Activated CD8-positive, alpha-beta memory T cell treated with anti-CD3 and anti-CD28 coated beads, Interleukin-2, amount 50 U/mL, for 24 hours (primary cell): ENCODE results near the gene UPF1.
"Not testable (repeated sequence)": the region's sequence is repeated elsewhere in the genome, so short reads cannot be mapped to it uniquely, and the experiment has no call there.

ENCODE experiments used
- DNase-seq: peaks from one replicate; pipeline ENCODE4 v3.0.0-alpha.2; 2020; ENCODE audit errors: extremely low read depth

UPF1 gene

DNA sequence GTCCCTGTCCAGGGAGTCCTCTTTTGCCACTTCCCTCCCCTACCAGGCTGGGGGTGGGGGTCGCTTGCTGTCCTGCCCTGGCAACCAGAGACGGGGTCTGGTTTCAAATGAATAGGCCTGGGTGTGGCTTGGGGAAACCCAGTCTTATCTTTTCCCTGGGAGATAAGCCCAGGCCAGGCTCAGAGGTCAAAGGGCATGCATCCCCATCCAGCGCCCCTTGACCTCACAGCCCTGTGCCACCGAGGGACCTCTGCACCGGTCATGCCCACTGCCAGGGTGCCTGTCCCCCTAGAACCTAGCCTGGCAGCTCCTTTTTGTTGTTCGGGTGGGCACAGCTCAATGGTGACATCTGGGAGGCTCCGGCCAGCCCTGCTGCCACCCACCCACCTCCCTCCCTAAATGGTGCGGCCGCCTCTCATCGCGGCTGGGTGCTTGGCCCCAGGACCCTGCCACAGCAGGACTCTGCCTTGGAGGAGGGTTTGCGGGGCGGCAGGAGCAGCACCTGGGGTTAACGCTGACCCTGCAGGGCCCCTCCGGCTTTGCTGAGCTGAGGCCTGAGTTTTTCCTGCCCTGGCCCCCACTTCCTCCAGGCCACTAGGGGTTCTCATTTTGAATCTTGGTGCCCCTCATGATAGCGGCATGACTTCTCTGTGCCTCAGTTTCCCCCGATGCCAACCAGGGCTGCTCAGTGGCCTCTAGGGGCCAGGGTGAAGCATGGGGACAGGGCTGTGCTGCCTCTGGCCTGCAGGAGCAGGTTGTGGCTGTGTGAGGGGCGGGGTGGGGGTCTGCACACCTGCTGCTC is 67.0 kb downstream of the UPF1 start:
- no peak for DNase-seq

- no peak for DNase-seq
These were observed 68.1 kb downstream of the UPF1 start for GRCh38 chr19:18899624-18900560.

DNA sequence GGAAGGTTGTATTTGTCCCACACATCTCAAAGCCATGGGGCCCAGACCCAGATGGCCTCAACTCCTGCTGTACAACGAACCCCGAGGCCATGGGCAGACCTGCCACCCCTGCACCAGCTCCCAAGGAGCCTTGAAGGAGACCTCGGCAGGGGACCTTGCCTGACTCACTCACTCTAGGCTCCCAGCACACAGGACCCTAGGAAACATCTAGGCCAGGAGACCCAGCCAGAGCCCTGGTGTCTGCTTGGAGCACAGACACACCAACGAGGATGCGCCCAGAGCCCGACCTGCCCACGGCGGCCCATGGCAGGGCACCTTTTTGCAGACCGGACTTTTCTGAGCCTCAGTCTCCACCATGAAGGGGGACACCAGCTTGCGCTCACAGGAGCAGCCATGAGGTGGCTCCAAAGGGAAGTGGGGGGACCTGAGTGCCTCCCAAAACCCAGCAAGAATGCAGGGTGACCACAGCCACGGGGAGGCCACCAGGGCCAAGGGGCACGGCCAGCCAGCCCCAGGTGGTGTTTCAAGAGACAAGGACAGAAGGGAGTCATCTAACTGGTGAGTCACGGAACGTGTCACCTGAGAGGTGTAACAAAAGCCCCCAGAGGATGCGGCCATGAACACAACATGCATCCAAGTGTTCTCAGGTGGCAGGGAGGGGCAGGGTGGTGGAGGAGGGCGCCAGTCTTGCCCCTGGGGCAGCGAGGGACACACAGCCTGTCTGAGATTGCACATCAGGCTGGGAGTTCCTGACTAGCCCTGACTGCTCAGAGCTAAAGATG is 69.1 kb downstream of the UPF1 start:
- DNase-seq: no peak

DNA sequence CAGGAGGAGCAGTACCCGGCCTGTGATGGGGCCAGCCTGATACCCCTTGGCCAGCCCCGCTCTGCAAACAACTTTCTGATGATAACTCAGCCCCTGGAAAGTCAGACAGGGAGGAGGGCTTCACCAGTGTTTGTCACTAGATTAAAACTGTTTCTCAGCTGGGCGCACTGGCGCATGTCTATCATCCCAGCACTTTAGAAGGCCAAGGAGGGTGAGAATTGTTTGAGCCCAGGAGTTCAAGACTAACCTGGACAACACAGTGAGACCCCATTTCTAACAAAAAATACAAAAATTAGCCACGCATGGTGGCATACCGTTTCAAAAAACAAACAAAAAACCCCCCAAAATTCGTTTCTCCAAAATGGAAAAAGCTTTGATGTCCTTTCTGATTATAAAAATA is 69.7 kb downstream of the UPF1 start:
- DNase-seq: no peak

- DNase-seq: not testable (repeated sequence)
These were observed 70.8 kb downstream of the UPF1 start for GRCh38 chr19:18902519-18902918.

DNA sequence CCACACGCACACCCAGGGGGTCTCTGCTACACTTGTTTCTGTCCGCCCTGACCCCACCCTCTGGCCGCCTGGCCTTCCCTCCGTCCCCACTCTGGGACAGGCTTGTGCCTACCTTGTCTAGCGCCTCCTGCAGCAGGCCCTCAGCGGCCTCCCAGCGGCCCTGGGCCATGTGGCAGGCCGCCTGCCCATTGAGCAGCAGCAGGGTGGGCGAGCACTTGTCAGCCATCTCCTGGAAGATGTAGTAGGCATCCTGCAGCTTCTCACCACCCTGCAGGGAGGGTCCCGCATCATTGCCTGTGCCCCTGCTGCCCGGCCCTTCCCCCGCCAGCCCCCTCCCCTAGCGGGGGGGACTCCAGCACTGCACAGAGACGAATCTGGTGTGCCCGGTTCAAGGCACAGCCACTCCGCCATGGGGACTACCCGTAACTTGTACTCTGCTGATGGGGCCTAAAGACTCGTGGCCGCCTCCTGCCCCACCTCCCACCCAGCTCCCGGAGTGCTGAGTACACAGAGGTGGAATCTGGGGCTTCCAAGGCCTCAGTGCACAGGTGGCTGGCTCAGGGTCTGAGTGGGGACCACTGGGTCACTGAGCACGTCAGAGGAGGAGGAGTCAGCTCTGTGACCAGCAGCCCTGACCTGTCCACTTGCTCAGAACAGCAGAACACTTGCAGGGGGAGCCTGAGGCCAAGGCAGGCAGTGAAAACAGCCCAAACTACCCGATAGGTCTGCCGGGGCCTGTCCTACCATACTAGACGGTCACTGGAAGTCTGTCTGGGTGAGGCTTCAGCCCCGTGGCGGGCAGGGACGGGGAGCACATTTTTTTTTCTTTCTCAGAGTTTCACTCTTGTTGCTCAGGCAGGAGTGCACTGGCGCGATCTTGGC is 71.6 kb downstream of the UPF1 start:
- DNase-seq: no peak

DNA sequence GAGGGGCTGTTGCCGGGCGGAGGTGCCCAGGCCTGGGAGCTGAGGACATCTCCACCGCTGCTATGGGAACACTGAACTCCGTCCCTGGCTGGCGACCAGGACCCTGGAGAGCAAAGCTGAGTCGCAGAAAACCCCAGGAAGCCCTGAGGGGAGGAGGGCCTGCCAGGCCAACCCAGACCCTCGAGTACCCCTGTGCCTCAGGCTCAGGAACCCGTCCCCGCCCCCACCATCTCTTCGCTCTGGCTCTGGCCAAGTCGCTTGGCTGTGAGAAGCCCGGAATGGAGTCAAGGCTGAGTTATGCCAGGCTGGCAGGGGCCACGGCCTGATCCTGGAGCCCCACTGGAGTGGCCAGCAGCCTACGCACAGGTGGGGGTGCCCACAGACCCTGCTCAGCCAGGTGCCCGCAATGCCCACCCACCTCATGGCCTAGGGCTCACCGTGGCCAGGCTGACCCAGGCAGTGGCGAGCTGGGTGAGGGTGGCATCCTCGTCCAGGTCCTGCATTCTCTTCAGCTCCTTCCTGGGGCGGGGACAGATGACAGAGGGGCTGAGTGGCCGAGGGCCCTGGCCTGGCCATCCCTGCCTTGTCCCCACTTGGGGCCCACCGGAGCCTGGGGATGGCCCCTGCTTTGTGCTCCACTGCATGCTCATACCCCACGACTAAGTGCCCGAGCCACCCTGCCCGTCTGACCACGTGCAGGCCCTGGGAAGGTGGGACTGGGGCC is 72.7 kb downstream of the UPF1 start:
- no peak for DNase-seq

DNA sequence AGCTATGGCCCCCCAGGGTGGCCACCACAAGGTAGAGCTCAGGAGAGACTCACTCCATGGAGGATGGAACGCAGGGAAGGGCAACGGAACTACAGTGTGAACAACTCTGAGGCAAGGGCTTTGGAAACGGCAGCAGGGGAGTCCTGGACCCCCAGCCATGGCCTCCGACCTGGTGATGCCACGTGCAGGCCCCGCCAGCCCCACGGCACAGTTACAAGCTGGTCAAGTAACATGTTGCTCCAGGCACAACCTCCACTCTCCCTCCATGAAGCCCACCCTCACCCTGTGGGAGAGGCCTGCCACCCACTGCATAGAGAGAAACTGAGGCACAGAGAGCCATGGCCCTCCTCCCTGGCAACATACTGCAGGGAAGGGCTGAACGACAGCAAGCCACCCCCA is 73.3 kb downstream of the UPF1 start:
- DNase-seq: no peak

- DNase-seq: no peak
These were observed 73.9 kb downstream of the UPF1 start for GRCh38 chr19:18905513-18906236.

GRCh38 chr19:18906605-18907519 is 75.1 kb downstream of the UPF1 start:
- no peak for DNase-seq

- DNase-seq: no peak
These were observed 77.3 kb downstream of the UPF1 start for GRCh38 chr19:18908917-18909619.

GRCh38 chr19:18910010-18910409 is 78.3 kb downstream of the UPF1 start:
- no peak for DNase-seq

DNA sequence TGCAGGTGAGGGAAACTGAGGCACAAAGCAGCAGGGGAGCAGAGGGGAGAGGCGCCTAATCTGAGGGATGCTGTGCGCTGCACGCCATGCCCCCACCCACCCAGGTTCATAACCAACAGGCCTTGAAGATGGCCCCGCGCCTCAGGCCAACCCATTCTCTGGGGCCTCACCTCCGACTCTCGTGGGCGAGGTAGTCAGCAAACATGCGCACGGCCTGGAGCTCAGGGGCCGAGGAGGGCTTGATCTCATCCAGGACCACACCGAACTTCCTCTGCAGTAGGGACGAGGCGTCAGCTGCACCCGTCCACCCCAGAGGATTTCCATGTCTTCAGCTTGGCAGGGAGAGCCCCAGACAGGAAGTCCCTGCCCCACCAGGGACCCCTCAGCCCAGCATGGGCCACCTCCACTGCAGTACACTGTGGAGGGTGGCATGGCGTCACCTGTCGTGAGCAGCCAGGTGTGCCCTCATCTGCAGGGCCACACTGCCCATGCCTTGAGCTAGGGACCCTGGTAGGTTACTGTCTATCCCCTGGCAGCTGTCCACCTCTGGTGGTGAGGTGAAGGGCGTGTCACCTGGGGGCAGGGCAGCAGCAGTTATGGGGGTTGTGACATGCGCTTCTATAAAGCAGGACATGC is 79.2 kb downstream of the UPF1 start:
- DNase-seq: no peak

GRCh38 chr19:18912933-18913332 is 81.2 kb downstream of the UPF1 start:
- no peak for DNase-seq

- DNase-seq: no peak
These were observed 81.7 kb downstream of the UPF1 start for GRCh38 chr19:18913466-18913865.

GRCh38 chr19:18915639-18916038 is 83.9 kb downstream of the UPF1 start:
- DNase-seq: no peak

GRCh38 chr19:18917593-18917992 is 85.8 kb downstream of the UPF1 start:
- DNase-seq: not testable (repeated sequence)
